ENCODE data around the gene SPEM1. TPM values are rescaled to one million over a fixed set of nuclear protein-coding genes. Genes with fewer than 3 reads are reported as not detected.

The SPEM1 gene
- total and polyA plus RNA-seq, 2 of the 13 experiments (the other 11 are each of a cell fraction or from before 2014, with no cell fraction given): not detected

- TF ChIP-seq GMEB2 (CRISPR knock-in tag; IDR thresholded peaks at IDR 0.05; ENCODE audit: low read depth): no peak
- no peak for TF ChIP-seq SNAPC4 (CRISPR knock-in tag; IDR thresholded peaks at IDR 0.05)
- no peak for TF ChIP-seq HNRNPL (IDR thresholded peaks at IDR 0.05; ENCODE audit: low read depth, low read length)
- peak; percentile 7; the same call in 1 of the 2 replicates for TF ChIP-seq KLF12 (CRISPR knock-in tag; IDR thresholded peaks at IDR 0.05; ENCODE audit: borderline replicate concordance)
- TF ChIP-seq ZNF282 (IDR thresholded peaks at IDR 0.05; ENCODE audit: partially characterized antibody): no peak
- TF ChIP-seq ZNF143 (CRISPR knock-in tag; IDR thresholded peaks at IDR 0.05): 0 out of 2 replicates have a peak, but pooled peaks have one; percentile 10
- no peak for TF ChIP-seq ZBTB2 (CRISPR knock-in tag; IDR thresholded peaks at IDR 0.05; ENCODE audit: low read depth)
- no peak for TF ChIP-seq GTF3A (CRISPR knock-in tag; conservative IDR thresholded peaks at IDR 0.05)
- no peak for TF ChIP-seq ZNF839 (CRISPR knock-in tag; IDR thresholded peaks at IDR 0.05; ENCODE audit: borderline replicate concordance)
- no peak for TF ChIP-seq RFX1 (IDR thresholded peaks at IDR 0.05)
- TF ChIP-seq SP1 (IDR thresholded peaks at IDR 0.05): no peak
- TF ChIP-seq SP1 (CRISPR knock-in tag; IDR thresholded peaks at IDR 0.05): peak; percentile 36; the same call in 1 of the 2 replicates
- no peak for TF ChIP-seq PAWR (CRISPR knock-in tag; IDR thresholded peaks at IDR 0.05; ENCODE audit: borderline replicate concordance)
- no peak for TF ChIP-seq SATB2 (CRISPR knock-in tag; IDR thresholded peaks at IDR 0.05)
- no peak for TF ChIP-seq MXD4 (CRISPR knock-in tag; IDR thresholded peaks at IDR 0.05)
- TF ChIP-seq MXD3 (CRISPR knock-in tag; IDR thresholded peaks at IDR 0.05): no peak
- TF ChIP-seq ZBTB14 (CRISPR knock-in tag; IDR thresholded peaks at IDR 0.05): no peak
- TF ChIP-seq GLMP (CRISPR knock-in tag; IDR thresholded peaks at IDR 0.05; ENCODE audit: borderline replicate concordance): no peak
- TF ChIP-seq ZNF580 (CRISPR knock-in tag; IDR thresholded peaks at IDR 0.05; ENCODE audit: borderline replicate concordance, low read depth): no peak
Observed at GRCh38 chr17:7403043-7403726, 16.9 kb upstream of the SPEM1 start (continued).
